K562 (cell line): ENCODE measurements around the gene PCSK5. TPM values are rescaled to one million over a fixed set of nuclear protein-coding genes. Genes with fewer than 3 reads are reported as not detected.

Experiments used
- ATAC-seq: fragments of 200-7000 bp; cut with Tn5 transposase; 3 replicates; pipeline ENCODE4 v1.9.1; 2020; ENCODE audit warnings: moderate library complexity
- BruUV-seq: library from RNA; stranded (reverse); fragments of 400-500 nt; replicated peaks from 2 replicates; lab custom pipeline; 2021; lab: Mats Ljungman, UMichigan
- CTCF ChIA-PET: fragments of 300-600 bp; formaldehyde crosslinking; extraction: SDS; loops from one replicate; lab custom pipeline; 2021; ENCODE audit warnings: low intra/inter-chr PET ratio; lab: Yijun Ruan, JAX
- POLR2A ChIA-PET: fragments of 300-600, 350-650 bp; sonication (Branson Sonifier 250); formaldehyde crosslinking; extraction: SDS; loops from one replicate; lab custom pipeline; 2021; ENCODE audit warnings: antibody characterized with exemption, inconsistent platforms; lab: Yijun Ruan, JAX
- DNase-seq, 4 experiments: peaks; one replicate each; pipeline versions ENCODE4 v3.0.0 to v3.0.0-alpha.2; 2011 to 2018; ENCODE audit warnings: low spot score in 3 of 4, mixed read lengths in 3 of 4; ENCODE audit errors: extremely low read depth in 1 of 4
- FAIRE-seq: peaks from 2 replicates; lab custom pipeline; 2011; peaks lifted over from hg19 to GRCh38; lab: Jason Lieb, UNC
- H2AFZ ChIP-seq: 2 replicates; pipeline ENCODE4 v1.6.0; 2011; ENCODE audit warnings: low read depth, low read length, control low read depth, inconsistent platforms
- H3K27ac ChIP-seq: fragments of 200-600 bp; 3 replicates; pipeline ENCODE4 v1.8.0; 2011; ENCODE audit warnings: low read depth, mild to moderate bottlenecking, control low read depth, inconsistent platforms, low read length, moderate library complexity, mixed read lengths; ENCODE audit errors: extremely low read depth
- H3K27me3 ChIP-seq, 2 experiments: fragments of 300-600 bp in 1 of 2; 2 replicates in 1 of 2; 3 replicates in 1 of 2; pipeline versions ENCODE4 v1.6.0 to v1.8.0; 2011; ENCODE audit warnings: inconsistent platforms in 2 of 2, low read length in 2 of 2, mild to moderate bottlenecking in 1 of 2, mixed read lengths in 1 of 2, moderate library complexity in 1 of 2; ENCODE audit not compliant: control insufficient read depth in 2 of 2, insufficient read depth in 2 of 2
- H3K36me3 ChIP-seq: fragments of 300-600 bp; 3 replicates; pipeline ENCODE4 v1.8.0; 2011; ENCODE audit warnings: mild to moderate bottlenecking, low read length, inconsistent platforms; ENCODE audit not compliant: control insufficient read depth, insufficient read depth
- H3K4me1 ChIP-seq, 2 experiments: fragments of 200-600 bp in 1 of 2; replicated peaks in 1 of 2; 2 replicates in 1 of 2; 3 replicates in 1 of 2; pipeline versions ENCODE4 v1.5.1 to v1.8.0; 2011; ENCODE audit warnings: inconsistent platforms in 2 of 2, low read length in 2 of 2, mild to moderate bottlenecking in 1 of 2, mixed read lengths in 1 of 2, moderate library complexity in 1 of 2; ENCODE audit not compliant: control insufficient read depth in 2 of 2, insufficient read depth in 2 of 2
- H3K4me2 ChIP-seq: 2 replicates; pipeline ENCODE4 v1.6.1; 2011; ENCODE audit warnings: low read length, control low read depth, inconsistent platforms, mixed read lengths; ENCODE audit not compliant: insufficient read depth
- H3K4me3 ChIP-seq: fragments of 200-600 bp; sonication (generic), shearing (Covaris generic); 2 replicates; pipeline ENCODE4 v1.5.1; 2016; ENCODE audit warnings: control low read depth, inconsistent platforms
- H3K79me2 ChIP-seq: fragments of 200-600 bp; 3 replicates; pipeline ENCODE4 v1.8.0; 2011; ENCODE audit warnings: low read length, inconsistent platforms; ENCODE audit not compliant: control insufficient read depth, insufficient read depth
- H3K9ac ChIP-seq, 2 experiments: 2 replicates each; pipeline versions ENCODE4 v1.6.0 to v1.6.1; 2011; ENCODE audit warnings: low read depth in 2 of 2, low read length in 2 of 2, control low read depth in 1 of 2, inconsistent platforms in 1 of 2, mild to moderate bottlenecking in 1 of 2, mixed read lengths in 1 of 2; ENCODE audit not compliant: insufficient read depth in 1 of 2
- H3K9me1 ChIP-seq: one replicate; pipeline ENCODE4 v1.6.0; 2011; ENCODE audit warnings: inconsistent platforms, mild to moderate bottlenecking, low read length, moderate library complexity; ENCODE audit not compliant: control insufficient read depth, insufficient read depth
- H3K9me3 ChIP-seq: replicated peaks from 2 replicates; pipeline ENCODE4 v1.5.1; 2011; ENCODE audit warnings: low read depth, low read length, inconsistent platforms; ENCODE audit not compliant: control insufficient read depth, insufficient read depth
- H4K20me1 ChIP-seq: replicated peaks from 2 replicates; pipeline ENCODE4 v1.6.1; 2011; ENCODE audit warnings: low read length, inconsistent platforms, mixed read lengths; ENCODE audit not compliant: control insufficient read depth, insufficient read depth
- AFF1 ChIP-seq, 2 experiments: fragments of 450-650 bp; IDR thresholded peaks; 2 replicates each; pipeline ENCODE4 v1.6.1; 2018; ENCODE audit warnings: mild to moderate bottlenecking in 2 of 2, low read depth in 1 of 2; ENCODE audit not compliant: partially characterized antibody in 2 of 2
- CEBPB ChIP-seq: fragments of 450-650 bp; IDR thresholded peaks from 2 replicates; pipeline ENCODE4 v1.6.1; 2016; ENCODE audit warnings: missing genetic modification characterization, missing compliant biosample characterization
- HNRNPL ChIP-seq: fragments of 200-400 bp; formaldehyde crosslinking; IDR thresholded peaks from 2 replicates; pipeline ENCODE4 v1.6.1; 2017; ENCODE audit warnings: low read depth, mild to moderate bottlenecking, low read length
- PATZ1 ChIP-seq: fragments of 250-450 bp; sonication (Bioruptor Pico); IDR thresholded peaks from 2 replicates; pipeline ENCODE4 v1.5.0; 2020; ENCODE audit warnings: mild to moderate bottlenecking, borderline replicate concordance
- SMARCA4 ChIP-seq: fragments of 450-650 bp; IDR thresholded peaks from 2 replicates; pipeline ENCODE4 v1.6.1; 2016
- ZNF449 ChIP-seq: fragments of 250-450 bp; sonication (Bioruptor Pico); IDR thresholded peaks from 2 replicates; pipeline ENCODE4 v1.8.0; 2022; ENCODE audit warnings: moderate library complexity, mild to moderate bottlenecking, inconsistent platforms
- ZNF592 ChIP-seq: fragments of 450-650 bp; IDR thresholded peaks from 2 replicates; pipeline ENCODE4 v1.6.1; 2017; ENCODE audit warnings: antibody characterized with exemption, mild to moderate bottlenecking
- ZNF75A ChIP-seq: fragments of 450-650 bp; formaldehyde crosslinking; IDR thresholded peaks from 2 replicates; pipeline ENCODE4 v1.4.0; 2020; ENCODE audit warnings: mild to moderate bottlenecking
- WGBS: fragments of 100-300 bp; shearing (Covaris generic); methylation state at CpG from one replicate; pipeline ENCODE4 v1.1.6; 2016; ENCODE audit warnings: low coverage, mixed read lengths; ENCODE audit not compliant: insufficient coverage; ENCODE audit errors: missing lambda C conversion rate; 5-methylcytosine and 5-hydroxymethylcytosine counted together
- in situ Hi-C: fragments of 300-500 bp; cut with MboI; formaldehyde crosslinking; loops from 4 replicates; pipeline ENCODE4 v1.15.0; 2018; ENCODE audit warnings: inconsistent platforms, mixed read lengths
- intact Hi-C: fragments of 100-400 bp; cut with micrococcal nuclease; formaldehyde crosslinking; loops from 2 replicates; pipeline ENCODE4 v1.14.2; 2022
- polyA plus RNA-seq, 8 experiments: library from polyadenylated mRNA; depleted of rRNA in 4 of 8; stranded (reverse) in 5 of 8; unstranded in 3 of 8; fragments of >200 nt; fragmentation: Nextera tagmentation in 2 of 8; fragmentation: Illumina TruSeq in 1 of 8; extraction: Ambion mirVana in 2 of 8; extraction: Trizol in 1 of 8; gene quantifications; 2 replicates each; pipeline versions ENCODE4 v1.2.1 to v1.2.3, GENCODE V29; 2011 to 2014; ENCODE audit warnings: inconsistent platforms in 1 of 8, missing spikeins in 1 of 8
- total RNA-seq, 7 experiments: library from RNA; depleted of rRNA in 6 of 7; stranded (reverse); fragments of >200 nt in 6 of 7; fragmentation: Illumina TruSeq in 2 of 7; extraction: Trizol in 2 of 7; gene quantifications; 2 replicates each; pipeline versions ENCODE4 v1.2.1 to v1.2.3, GENCODE V29; 2011 to 2021; ENCODE audit warnings: low replicate concordance in 1 of 7

Gene PCSK5
- total and polyA plus RNA-seq, 9 of the 15 experiments (the other 6 are each of a cell fraction or from before 2014, with no cell fraction given), result not detected

- POLR2A ChIA-PET, result no interaction called here
- DNase-seq (no peak), ATAC-seq (no peak), FAIRE-seq (no peak)
- no peak overlapping the region for H3K4me3 ChIP-seq
- no peaks in the 10 kb centered on the region for H3K79me2 ChIP-seq
- CTCF ChIA-PET, result no interaction called here
- TF ChIP-seq ZNF75A (no peak), AFF1 (IDR thresholded peaks at IDR 0.05; ENCODE audit: low read depth in 1 of 2, partially characterized antibody in 2 of 2) (no peak), PATZ1 (CRISPR knock-in tag) (no peak), SMARCA4 (no peak), HNRNPL (no peak), ZNF449 (CRISPR knock-in tag) (no peak), CEBPB (tag) (no peak), ZNF592 (no peak)
- H4K20me1 ChIP-seq, result no peaks in the 10 kb centered on the region
- in situ Hi-C loops (no loop called here), intact Hi-C loops (no loop called here)
- H3K9me1 ChIP-seq, result no peaks in the 10 kb centered on the region
- no peaks in the 10 kb centered on the region for H3K27me3 ChIP-seq
- no peak overlapping the region for H3K9ac ChIP-seq
- H3K9me3 ChIP-seq, result no peaks in the 10 kb centered on the region
- 0% methylated on average over 4 of the region's 4 CpGs for WGBS
- H3K4me1 ChIP-seq, result no peaks in the 10 kb centered on the region
- no peak overlapping the region for H2AFZ ChIP-seq
- H3K27ac ChIP-seq, result no peak overlapping the region
- BruUV-seq, result no TSS peak
- H3K4me2 ChIP-seq, result no peak overlapping the region
- H3K36me3 ChIP-seq, result no peaks in the 10 kb centered on the region
These were observed 24.5 kb downstream of the PCSK5 start for GRCh38 chr9:75914883-75915452.
